CD1c-positive myeloid dendritic cell (primary cell): ENCODE data around the gene NCOA5.

Experiments used
- DNase-seq: peaks from one replicate; pipeline ENCODE4 v3.0.0-alpha.2; 2016; ENCODE audit errors: extremely low spot score

Gene NCOA5

DNA sequence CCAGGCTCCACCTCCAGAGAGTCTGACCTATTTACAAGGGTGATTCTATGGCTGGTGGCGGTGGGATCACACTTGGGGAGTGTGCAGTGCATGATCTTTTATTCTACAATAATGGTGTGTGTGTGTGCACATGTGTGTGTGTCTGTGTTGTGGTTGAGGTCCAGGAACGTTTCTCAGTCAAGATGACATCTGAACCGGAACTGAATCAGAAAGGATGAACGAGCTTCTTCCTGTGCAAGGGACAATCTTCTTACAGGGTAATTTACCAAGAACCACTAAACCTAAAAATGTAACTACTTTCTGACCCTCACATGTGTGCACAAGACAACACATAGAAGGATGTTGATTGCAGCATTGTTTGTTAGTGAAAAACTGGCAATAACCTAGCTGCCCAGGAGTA lies 72.5 kb downstream of the NCOA5 start:
- DNase-seq = no peak

DNA sequence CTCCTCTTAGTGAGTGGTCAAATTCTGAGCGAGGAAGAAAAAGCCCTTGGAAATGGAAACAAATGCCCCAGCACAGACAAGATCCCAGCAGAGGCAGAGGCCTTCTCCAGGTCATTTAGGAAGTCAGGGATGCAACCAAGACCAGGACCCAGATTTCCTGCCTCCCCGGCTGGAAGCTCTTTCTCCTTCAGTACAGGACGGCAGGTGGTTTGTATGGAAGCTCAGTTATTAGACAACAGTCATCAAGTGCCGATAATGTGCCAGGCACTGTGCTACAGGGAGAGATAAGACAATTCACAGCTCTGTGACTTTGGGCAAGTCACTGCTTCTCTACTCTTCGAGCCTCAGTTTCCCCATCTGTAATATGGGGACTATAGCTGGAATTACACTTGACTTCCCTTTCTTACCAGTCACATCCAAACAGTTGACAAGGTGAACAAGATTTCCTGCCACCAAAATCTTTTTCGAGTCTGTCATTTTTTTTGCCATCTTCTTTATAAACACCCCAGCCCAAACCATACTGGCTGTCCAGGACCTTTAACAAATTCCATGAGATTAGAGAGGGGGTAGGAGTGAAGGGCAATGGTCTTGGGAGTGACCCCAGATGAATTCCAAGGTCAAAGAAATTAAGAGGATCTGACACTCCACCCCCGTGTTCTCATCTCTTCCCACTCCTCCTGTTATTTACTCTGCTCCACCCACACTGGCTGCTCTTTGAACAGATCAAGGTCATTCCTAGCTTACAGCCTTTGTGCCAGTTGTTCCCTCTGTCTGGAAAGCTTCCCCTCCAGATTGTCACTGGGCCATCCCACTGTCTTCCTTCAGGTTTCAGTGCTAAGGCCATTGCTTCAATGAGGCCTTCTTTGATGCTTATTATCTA lies 75.0 kb downstream of the NCOA5 start:
- DNase-seq = peak; percentile 55

- DNase-seq = peak; percentile 80
Measured at GRCh38 chr20:46013829-46014516, 75.8 kb downstream of the NCOA5 start.

- DNase-seq = no peak
Measured at GRCh38 chr20:46013322-46013828, 76.4 kb downstream of the NCOA5 start.

DNA sequence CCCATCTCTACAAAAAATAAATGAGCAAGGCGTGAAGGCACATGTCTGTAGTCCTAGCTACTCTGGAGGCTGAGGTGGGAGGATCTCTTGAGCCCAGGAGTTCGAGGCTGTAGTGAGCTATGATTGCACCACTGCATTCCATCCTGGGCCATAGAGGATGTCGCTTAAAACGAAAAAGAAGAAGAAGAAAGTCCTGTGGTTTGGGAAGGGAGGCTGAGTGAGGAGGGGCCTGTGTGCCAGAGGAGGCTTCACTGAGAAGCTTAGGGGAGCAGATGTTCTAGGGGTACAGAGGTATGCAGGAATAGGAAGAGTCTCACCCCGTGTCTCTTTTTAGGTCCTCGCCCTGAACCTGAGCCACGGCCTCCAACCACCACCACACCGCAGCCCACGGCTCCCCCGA lies 76.8 kb downstream of the NCOA5 start:
- no peak for DNase-seq

DNA sequence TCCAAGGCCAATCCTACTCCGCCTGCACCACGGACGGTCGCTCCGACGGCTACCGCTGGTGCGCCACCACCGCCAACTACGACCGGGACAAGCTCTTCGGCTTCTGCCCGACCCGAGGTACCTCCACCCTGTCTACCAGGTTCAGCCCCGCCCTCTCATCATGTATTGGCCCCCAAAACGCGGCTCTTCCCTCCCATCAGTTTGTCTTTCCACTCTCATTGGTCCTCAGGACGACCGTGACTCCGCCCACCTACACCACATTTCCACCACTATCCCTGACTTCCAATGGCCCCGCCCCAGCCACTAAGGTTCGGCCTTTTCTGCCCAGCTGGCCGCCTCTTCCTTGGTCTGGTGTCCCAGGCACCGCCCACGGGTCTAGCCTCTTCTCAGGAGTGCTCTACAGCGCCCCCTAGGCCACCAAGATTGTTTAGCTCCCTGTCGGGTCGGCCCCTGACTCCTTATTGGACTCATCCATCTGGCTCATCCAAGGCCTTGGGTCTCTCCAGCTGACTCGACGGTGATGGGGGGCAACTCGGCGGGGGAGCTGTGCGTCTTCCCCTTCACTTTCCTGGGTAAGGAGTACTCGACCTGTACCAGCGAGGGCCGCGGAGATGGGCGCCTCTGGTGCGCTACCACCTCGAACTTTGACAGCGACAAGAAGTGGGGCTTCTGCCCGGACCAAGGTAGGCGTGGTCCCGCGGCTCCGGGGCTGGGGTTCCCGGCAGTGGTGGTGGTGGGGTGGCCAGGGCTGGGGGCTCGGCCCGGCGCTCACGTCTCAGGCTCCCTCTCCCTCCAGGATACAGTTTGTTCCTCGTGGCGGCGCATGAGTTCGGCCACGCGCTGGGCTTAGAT lies 77.9 kb downstream of the NCOA5 start:
- peak; percentile 95 for DNase-seq
